ENCODE results near the gene ELMOD1.

DNA sequence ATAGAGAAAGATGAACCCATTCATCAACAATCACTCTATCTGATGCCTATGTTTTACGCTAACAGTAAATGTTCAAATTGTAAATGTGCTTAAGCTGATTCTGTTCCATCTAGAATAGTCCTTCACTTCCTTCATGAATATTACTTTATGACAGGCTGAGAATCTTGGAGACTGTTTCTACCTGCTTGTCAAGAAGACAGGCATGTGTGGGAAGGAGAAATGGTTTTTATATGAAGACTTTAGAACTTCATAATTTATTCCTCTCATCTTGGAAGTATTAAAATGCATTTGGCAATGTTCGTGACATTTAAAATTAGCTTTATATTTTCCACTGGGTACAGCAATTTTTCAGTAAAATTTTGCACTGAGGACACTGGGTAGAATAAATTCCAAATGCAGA lies 41.0 kb downstream of the ELMOD1 start:
- no peak for TF ChIP-seq TAF1 (conservative IDR thresholded peaks at IDR 0.05)
- TF ChIP-seq YY1 (IDR thresholded peaks at IDR 0.05) = no peak
- TF ChIP-seq, protein P1, sequence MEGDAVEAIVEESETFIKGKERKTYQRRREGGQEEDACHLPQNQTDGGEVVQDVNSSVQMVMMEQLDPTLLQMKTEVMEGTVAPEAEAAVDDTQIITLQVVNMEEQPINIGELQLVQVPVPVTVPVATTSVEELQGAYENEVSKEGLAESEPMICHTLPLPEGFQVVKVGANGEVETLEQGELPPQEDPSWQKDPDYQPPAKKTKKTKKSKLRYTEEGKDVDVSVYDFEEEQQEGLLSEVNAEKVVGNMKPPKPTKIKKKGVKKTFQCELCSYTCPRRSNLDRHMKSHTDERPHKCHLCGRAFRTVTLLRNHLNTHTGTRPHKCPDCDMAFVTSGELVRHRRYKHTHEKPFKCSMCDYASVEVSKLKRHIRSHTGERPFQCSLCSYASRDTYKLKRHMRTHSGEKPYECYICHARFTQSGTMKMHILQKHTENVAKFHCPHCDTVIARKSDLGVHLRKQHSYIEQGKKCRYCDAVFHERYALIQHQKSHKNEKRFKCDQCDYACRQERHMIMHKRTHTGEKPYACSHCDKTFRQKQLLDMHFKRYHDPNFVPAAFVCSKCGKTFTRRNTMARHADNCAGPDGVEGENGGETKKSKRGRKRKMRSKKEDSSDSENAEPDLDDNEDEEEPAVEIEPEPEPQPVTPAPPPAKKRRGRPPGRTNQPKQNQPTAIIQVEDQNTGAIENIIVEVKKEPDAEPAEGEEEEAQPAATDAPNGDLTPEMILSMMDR (IDR thresholded peaks at IDR 0.05; ENCODE audit: low read depth, low read length, missing input control) = no peak
- TF ChIP-seq, protein P2, sequence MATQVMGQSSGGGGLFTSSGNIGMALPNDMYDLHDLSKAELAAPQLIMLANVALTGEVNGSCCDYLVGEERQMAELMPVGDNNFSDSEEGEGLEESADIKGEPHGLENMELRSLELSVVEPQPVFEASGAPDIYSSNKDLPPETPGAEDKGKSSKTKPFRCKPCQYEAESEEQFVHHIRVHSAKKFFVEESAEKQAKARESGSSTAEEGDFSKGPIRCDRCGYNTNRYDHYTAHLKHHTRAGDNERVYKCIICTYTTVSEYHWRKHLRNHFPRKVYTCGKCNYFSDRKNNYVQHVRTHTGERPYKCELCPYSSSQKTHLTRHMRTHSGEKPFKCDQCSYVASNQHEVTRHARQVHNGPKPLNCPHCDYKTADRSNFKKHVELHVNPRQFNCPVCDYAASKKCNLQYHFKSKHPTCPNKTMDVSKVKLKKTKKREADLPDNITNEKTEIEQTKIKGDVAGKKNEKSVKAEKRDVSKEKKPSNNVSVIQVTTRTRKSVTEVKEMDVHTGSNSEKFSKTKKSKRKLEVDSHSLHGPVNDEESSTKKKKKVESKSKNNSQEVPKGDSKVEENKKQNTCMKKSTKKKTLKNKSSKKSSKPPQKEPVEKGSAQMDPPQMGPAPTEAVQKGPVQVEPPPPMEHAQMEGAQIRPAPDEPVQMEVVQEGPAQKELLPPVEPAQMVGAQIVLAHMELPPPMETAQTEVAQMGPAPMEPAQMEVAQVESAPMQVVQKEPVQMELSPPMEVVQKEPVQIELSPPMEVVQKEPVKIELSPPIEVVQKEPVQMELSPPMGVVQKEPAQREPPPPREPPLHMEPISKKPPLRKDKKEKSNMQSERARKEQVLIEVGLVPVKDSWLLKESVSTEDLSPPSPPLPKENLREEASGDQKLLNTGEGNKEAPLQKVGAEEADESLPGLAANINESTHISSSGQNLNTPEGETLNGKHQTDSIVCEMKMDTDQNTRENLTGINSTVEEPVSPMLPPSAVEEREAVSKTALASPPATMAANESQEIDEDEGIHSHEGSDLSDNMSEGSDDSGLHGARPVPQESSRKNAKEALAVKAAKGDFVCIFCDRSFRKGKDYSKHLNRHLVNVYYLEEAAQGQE (IDR thresholded peaks at IDR 0.05) = no peak
- no peak for TF ChIP-seq EGR1 (IDR thresholded peaks at IDR 0.05; ENCODE audit: low read depth in 2 of 2)
- TF ChIP-seq GABPA (IDR thresholded peaks at IDR 0.05 in 1 of 2, conservative IDR thresholded peaks at IDR 0.05 in 1 of 2) = no peak
- TF ChIP-seq, protein P3, sequence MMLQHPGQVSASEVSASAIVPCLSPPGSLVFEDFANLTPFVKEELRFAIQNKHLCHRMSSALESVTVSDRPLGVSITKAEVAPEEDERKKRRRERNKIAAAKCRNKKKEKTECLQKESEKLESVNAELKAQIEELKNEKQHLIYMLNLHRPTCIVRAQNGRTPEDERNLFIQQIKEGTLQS (IDR thresholded peaks at IDR 0.05) = no peak
